Naive thymus-derived CD4-positive, alpha-beta T cell (primary cell): ENCODE results near the gene ANKRD34A. TPM values are rescaled to one million over a fixed set of nuclear protein-coding genes. Genes with fewer than 3 reads are reported as not detected.
A peak's percentile ranks its signal among the peaks of the same experiment; 100 is the strongest.

Experiments
- ATAC-seq: fragments of 150-1000 bp; cut with Tn5 transposase; 2 replicates; pipeline ENCODE4 v1.10.0; 2021; ENCODE audit warnings: mild to moderate bottlenecking, moderate library complexity
- CTCF ChIA-PET: fragments of 350-600 bp; sonication (Branson Sonifier 250); formaldehyde crosslinking; loops from one replicate; lab custom pipeline; 2021; ENCODE audit warnings: antibody characterized with exemption; lab: Charles Lee
- POLR2A ChIA-PET: fragments of 350-600 bp; sonication (Branson Sonifier 250); formaldehyde crosslinking; loops from one replicate; lab custom pipeline; 2021; ENCODE audit warnings: antibody characterized with exemption, inconsistent platforms; lab: Charles Lee
- DNase-seq, 9 donors: peaks; one replicate each; pipeline versions ENCODE4 v3.0.0 to v3.0.0-alpha.2; 2020 to 2022; ENCODE audit warnings: mixed read lengths in 1 of 9
- H3K27ac ChIP-seq: one replicate; pipeline ENCODE4 v1.7.0; 2013; ENCODE audit warnings: mild to moderate bottlenecking, low read depth, low read length, moderate library complexity
- H3K27me3 ChIP-seq, 2 donors: one replicate each; pipeline ENCODE4 v1.7.0; 2013; ENCODE audit warnings: low read length in 2 of 2, mild to moderate bottlenecking in 2 of 2, moderate library complexity in 2 of 2; ENCODE audit not compliant: control insufficient read depth in 2 of 2, insufficient read depth in 2 of 2
- H3K36me3 ChIP-seq, 3 experiments: 1 replicate in 2 of 3; 2 replicates in 1 of 3; pipeline ENCODE4 v1.7.0; 2013; ENCODE audit warnings: low read length in 3 of 3, mild to moderate bottlenecking in 3 of 3, moderate library complexity in 1 of 3; ENCODE audit not compliant: insufficient read depth in 3 of 3, control insufficient read depth in 2 of 3
- H3K4me1 ChIP-seq, 2 donors: one replicate each; pipeline ENCODE4 v1.7.0; 2013; ENCODE audit warnings: low read length in 2 of 2, mild to moderate bottlenecking in 2 of 2, moderate library complexity in 1 of 2; ENCODE audit not compliant: control insufficient read depth in 2 of 2, insufficient read depth in 2 of 2
- H3K4me3 ChIP-seq: 2 replicates; pipeline ENCODE4 v1.7.0; 2013; ENCODE audit warnings: mild to moderate bottlenecking, low read length
- H3K9me3 ChIP-seq, 3 experiments: 1 replicate in 2 of 3; 2 replicates in 1 of 3; pipeline ENCODE4 v1.7.0; 2013; ENCODE audit warnings: low read length in 3 of 3; ENCODE audit not compliant: control insufficient read depth in 2 of 3
- H3K27ac Mint-ChIP-seq, 9 donors: one replicate each; pipeline ENCODE4 v1.8.0; 2020 to 2022; ENCODE audit warnings: mixed read lengths in 9 of 9, mild to moderate bottlenecking in 8 of 9, moderate library complexity in 5 of 9, inconsistent platforms in 2 of 9
- H3K27me3 Mint-ChIP-seq, 5 donors: one replicate each; pipeline ENCODE4 v1.8.0; 2021 to 2022; ENCODE audit warnings: mixed read lengths in 5 of 5, mild to moderate bottlenecking in 1 of 5
- H3K36me3 Mint-ChIP-seq, 5 donors: one replicate each; pipeline ENCODE4 v1.8.0; 2020 to 2022; ENCODE audit warnings: mixed read lengths in 5 of 5, mild to moderate bottlenecking in 3 of 5, inconsistent platforms in 1 of 5
- H3K4me1 Mint-ChIP-seq, 7 donors: one replicate each; pipeline ENCODE4 v1.8.0; 2020 to 2022; ENCODE audit warnings: mixed read lengths in 7 of 7, mild to moderate bottlenecking in 3 of 7, inconsistent platforms in 1 of 7
- H3K4me3 Mint-ChIP-seq, 10 donors: one replicate each; pipeline ENCODE4 v1.8.0; 2020 to 2022; ENCODE audit warnings: mild to moderate bottlenecking in 10 of 10, mixed read lengths in 10 of 10, moderate library complexity in 6 of 10, inconsistent platforms in 2 of 10
- H3K9me3 Mint-ChIP-seq, 11 donors: one replicate each; pipeline ENCODE4 v1.8.0; 2020 to 2022; ENCODE audit warnings: mixed read lengths in 11 of 11, mild to moderate bottlenecking in 4 of 11, inconsistent platforms in 1 of 11, moderate library complexity in 1 of 11
- intact Hi-C, 2 donors: fragments of 100-400 bp; cut with micrococcal nuclease; formaldehyde crosslinking; loops; one replicate each; pipeline ENCODE4 v1.15.1; 2023
- polyA plus RNA-seq, 2 donors: library from polyadenylated mRNA; unstranded; fragments of 300-500 nt; fragmentation: Illumina TruSeq; gene quantifications; one replicate each; pipeline ENCODE4 v1.2.3, GENCODE V29; 2021
- total RNA-seq, 6 experiments: library from RNA in 5 of 6; stranded (reverse) in 5 of 6; gene quantifications; 1 replicate in 5 of 6; 2 replicates in 1 of 6; pipeline ENCODE4 v1.2.3 and lab custom pipeline; 2021 to 2026

Gene ANKRD34A
- total and polyA plus RNA-seq, 7 experiments from 2014 or later = 0.11 to 1.5 (median 0.66) TPM

GRCh38 chr1:145992502-145992936, 28.1 kb upstream of the ANKRD34A start:
- peaks cover 41 to 66% (median 60%) of the 10 kb centered on the region in 7 donors for H3K4me1 Mint-ChIP-seq
- Histone ChIP-seq H3K27me3 (no peaks in the 10 kb centered on the region), H3K36me3 (peaks cover 36 to 47% (median 37%) of the 10 kb centered on the region in 3 experiments), H3K4me1 (peaks cover 13 to 40% of the 10 kb centered on the region in 2 donors), H3K4me3 (peak overlapping the region; percentile 97), H3K27ac (peak overlapping the region; percentile 91), H3K9me3 (no peaks in the 10 kb centered on the region)
- intact Hi-C loops = no loop called here
- DNase-seq = peak in 1 of 9 donors; percentile 23
- H3K9me3 Mint-ChIP-seq = peaks cover 0 to 14% (median 2%) of the 10 kb centered on the region in 11 donors
- H3K4me3 Mint-ChIP-seq = peak overlapping the region; percentile 89 to 99 (median 98)
- peaks cover 0 to 3% (median 0%) of the 10 kb centered on the region in 5 donors for H3K27me3 Mint-ChIP-seq
- ChIA-PET CTCF (interaction anchor here (1.5 to 12.8 kb wide), 3 partner anchors 8 to 14 kb away, joined by 5 to 193 read pairs (median 20); no protein-coding TSS in a partner anchor), POLR2A (interaction anchor here (1.1 to 35.8 kb wide), 8 partner anchors 6 to 134 kb away, joined by 3 to 1779 read pairs (median 42); partner anchors contain the start of genes ANKRD34A, HJV, LIX1L and PEX11B)
- peaks cover 31 to 52% (median 50%) of the 10 kb centered on the region in 5 donors for H3K36me3 Mint-ChIP-seq
- no peak for ATAC-seq
- H3K27ac Mint-ChIP-seq = peak overlapping the region; percentile 65 to 99 (median 94)

GRCh38 chr1:145991735-145992412, 27.5 kb upstream of the ANKRD34A start:
- Mint-ChIP-seq H3K4me1 (peaks cover 42 to 65% (median 60%) of the 10 kb centered on the region in 7 donors), H3K27me3 (peaks cover 0 to 3% (median 0%) of the 10 kb centered on the region in 5 donors), H3K9me3 (peaks cover 0 to 14% (median 2%) of the 10 kb centered on the region in 11 donors), H3K27ac (peak overlapping the region; percentile 57 to 97 (median 89)), H3K4me3 (peak overlapping the region; percentile 61 to 99 (median 98)), H3K36me3 (peaks cover 31 to 52% (median 50%) of the 10 kb centered on the region in 5 donors)
- intact Hi-C loops = no loop called here
- ChIA-PET POLR2A (interaction anchor here (1.7 to 35.8 kb wide), 6 partner anchors 5 to 64 kb away, joined by 9 to 1779 read pairs (median 94); partner anchors contain the start of genes ANKRD34A, HJV, LIX1L and POLR3GL), CTCF (interaction anchor here (1.3 to 12.8 kb wide), 2 partner anchors 12 to 16 kb away, joined by 4 to 193 read pairs; no protein-coding TSS in a partner anchor)
- DNase-seq (peak in 2 of 9 donors; percentile 32 to 40), ATAC-seq (no peak)
- Histone ChIP-seq H3K27me3 (no peaks in the 10 kb centered on the region), H3K9me3 (no peaks in the 10 kb centered on the region), H3K4me1 (peaks cover 13 to 41% of the 10 kb centered on the region in 2 donors), H3K4me3 (peak overlapping the region; percentile 97), H3K27ac (peak overlapping the region; percentile 91), H3K36me3 (peaks cover 36 to 46% (median 37%) of the 10 kb centered on the region in 3 experiments)

- DNase-seq = peak in 1 of 9 donors; percentile 8
- no peaks in the 10 kb centered on the region for H3K9me3 ChIP-seq
- peak overlapping the region; percentile 32 for H3K27ac ChIP-seq
Measured at GRCh38 chr1:145990249-145990855, 26.0 kb upstream of the ANKRD34A start.

GRCh38 chr1:145988773-145989172, 24.4 kb upstream of the ANKRD34A start:
- no peak overlapping the region for H3K4me3 ChIP-seq
- H3K27ac ChIP-seq = peak overlapping the region; percentile 30
- peaks cover 12 to 25% (median 23%) of the 10 kb centered on the region in 5 donors for H3K36me3 Mint-ChIP-seq
- peaks cover 0 to 4% (median 0%) of the 10 kb centered on the region in 11 donors for H3K9me3 Mint-ChIP-seq
- H3K27ac Mint-ChIP-seq = peak overlapping the region in 8 of 9 donors; percentile 45 to 96 (median 80)
- ATAC-seq = peak; percentile 78
- intact Hi-C loops = loop anchor here in 1 of 2 donors (1.0 kb wide), 2 partner anchors 8 kb away; partner anchors contain the start of gene TXNIP
- H3K4me3 Mint-ChIP-seq = peak overlapping the region; percentile 3 to 81 (median 47)
- ChIA-PET CTCF (interaction anchor here (1.2 to 12.8 kb wide), 4 partner anchors 9 to 143 kb away, joined by 3 to 193 read pairs (median 6); partner anchors contain the start of gene NUDT17), POLR2A (interaction anchor here (0.7 to 35.8 kb wide), 7 partner anchors 2 to 61 kb away, joined by 3 to 1779 read pairs (median 7); partner anchors contain the start of genes ANKRD34A, HJV, LIX1L and POLR3GL)
- peak in 5 of 9 donors; percentile 47 to 61 (median 55) for DNase-seq
- H3K27me3 ChIP-seq = no peaks in the 10 kb centered on the region
- H3K4me1 Mint-ChIP-seq = peaks cover 60 to 71% (median 66%) of the 10 kb centered on the region in 7 donors
- no peaks in the 10 kb centered on the region for H3K9me3 ChIP-seq
- no peaks in the 10 kb centered on the region for H3K27me3 Mint-ChIP-seq
- H3K36me3 ChIP-seq = peaks cover 14 to 15% (median 15%) of the 10 kb centered on the region in 3 experiments
- H3K4me1 ChIP-seq = peaks cover 29 to 66% of the 10 kb centered on the region in 2 donors

More at GRCh38 chr1:145990249-145990855, 26.0 kb upstream of the ANKRD34A start:
- Mint-ChIP-seq H3K9me3 (peaks cover 0 to 10% (median 0%) of the 10 kb centered on the region in 11 donors), H3K4me3 (peak overlapping the region in 7 of 10 donors; percentile 30 to 99 (median 89)), H3K4me1 (peaks cover 52 to 72% (median 65%) of the 10 kb centered on the region in 7 donors), H3K27me3 (no peaks in the 10 kb centered on the region), H3K27ac (peak overlapping the region; percentile 16 to 97 (median 88)), H3K36me3 (peaks cover 28 to 41% (median 39%) of the 10 kb centered on the region in 5 donors)
- intact Hi-C loops = no loop called here
- H3K36me3 ChIP-seq = peaks cover 29 to 31% (median 31%) of the 10 kb centered on the region in 3 experiments
- no peak for ATAC-seq
- ChIA-PET POLR2A (interaction anchor here (0.9 to 35.8 kb wide), 7 partner anchors 4 to 63 kb away, joined by 4 to 1779 read pairs (median 9); partner anchors contain the start of genes ANKRD34A, HJV, LIX1L and POLR3GL), CTCF (interaction anchor here (0.6 to 12.8 kb wide), 8 partner anchors 8 to 26 kb away, joined by 4 to 193 read pairs (median 4); partner anchors contain the start of genes ANKRD34A and POLR3GL)
- peaks cover 16 to 52% of the 10 kb centered on the region in 2 donors for H3K4me1 ChIP-seq
- H3K27me3 ChIP-seq = no peaks in the 10 kb centered on the region
- no peak overlapping the region for H3K4me3 ChIP-seq

GRCh38 chr1:145987926-145988325, 23.6 kb upstream of the ANKRD34A start:
- Histone ChIP-seq H3K4me3 (no peak overlapping the region), H3K36me3 (peaks cover 5 to 6% (median 6%) of the 10 kb centered on the region in 3 experiments), H3K27me3 (no peaks in the 10 kb centered on the region), H3K9me3 (no peaks in the 10 kb centered on the region), H3K4me1 (peaks cover 30 to 73% of the 10 kb centered on the region in 2 donors), H3K27ac (no peak overlapping the region)
- H3K36me3 Mint-ChIP-seq = peaks cover 4 to 16% (median 15%) of the 10 kb centered on the region in 5 donors
- DNase-seq = no peak
- peak overlapping the region in 5 of 10 donors; percentile 14 to 81 (median 19) for H3K4me3 Mint-ChIP-seq
- intact Hi-C loops = loop anchor here in 1 of 2 donors (1.0 kb wide), 2 partner anchors 8 kb away; partner anchors contain the start of gene TXNIP
- ChIA-PET CTCF (interaction anchor here (1.2 to 12.8 kb wide), 3 partner anchors 8 to 24 kb away, joined by 3 to 193 read pairs (median 3); no protein-coding TSS in a partner anchor), POLR2A (interaction anchor here (1.0 to 35.8 kb wide), 9 partner anchors 1 to 60 kb away, joined by 3 to 1779 read pairs (median 4); partner anchors contain the start of genes ANKRD34A, HJV, LIX1L and POLR3GL)
- H3K27ac Mint-ChIP-seq = peak overlapping the region in 6 of 9 donors; percentile 47 to 96 (median 73)
- peaks cover 55 to 70% (median 63%) of the 10 kb centered on the region in 7 donors for H3K4me1 Mint-ChIP-seq
- no peaks in the 10 kb centered on the region for H3K27me3 Mint-ChIP-seq
- H3K9me3 Mint-ChIP-seq = peaks cover 0 to 4% (median 0%) of the 10 kb centered on the region in 11 donors
- ATAC-seq = no peak
